Measurements from ENCODE around the gene SYTL4.

The SYTL4 gene

DNA sequence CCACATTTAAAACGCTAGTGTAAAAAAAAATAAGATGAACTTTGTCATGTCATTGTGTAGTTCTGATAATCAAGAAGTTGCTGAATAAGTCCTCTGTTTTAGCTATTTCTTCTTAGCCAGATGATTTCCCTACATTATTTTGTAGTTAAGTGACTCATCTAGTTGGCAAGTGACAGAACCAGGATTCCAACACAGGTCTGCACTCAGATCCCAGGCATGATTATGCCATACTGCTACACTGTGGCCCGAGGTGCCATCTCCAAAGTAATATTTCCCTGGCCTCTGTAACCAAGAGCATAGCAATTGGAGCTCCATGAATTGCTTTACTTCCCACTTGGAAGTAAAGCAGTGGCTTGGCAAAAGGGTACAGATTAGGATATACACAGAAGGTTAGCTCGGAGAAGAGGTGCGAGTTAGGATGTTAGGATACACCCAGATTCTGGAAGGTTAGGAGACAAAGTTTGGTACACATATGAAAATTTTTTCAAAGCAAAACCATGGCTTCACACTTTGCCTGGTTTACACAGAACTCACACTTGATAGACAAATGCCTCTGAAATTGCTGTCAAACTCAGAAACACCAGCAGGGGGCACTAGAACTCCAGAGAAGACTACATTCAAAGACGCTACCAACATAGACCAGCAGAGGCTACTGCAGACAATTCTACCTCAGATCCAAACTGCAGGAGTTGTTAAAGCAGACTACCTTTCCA lies 46.5 kb downstream of the SYTL4 start:
- no peak overlapping the region for H3K4me3 ChIP-seq (ENCODE audit: low read depth, low read length)
- TF ChIP-seq OVOL3 (tag by site-specific recombination; IDR thresholded peaks at IDR 0.05): no peak
- no peak for TF ChIP-seq ZNF184 (tag by site-specific recombination; IDR thresholded peaks at IDR 0.05)
- no peak for TF ChIP-seq YY2 (tag by site-specific recombination; IDR thresholded peaks at IDR 0.05)
- no peak for TF ChIP-seq HOXD13 (CRISPR knock-in tag; IDR thresholded peaks at IDR 0.05; ENCODE audit: borderline replicate concordance)
- peak; percentile 51; the same call in 1 of the 2 replicates for TF ChIP-seq ZNF660 (tag by site-specific recombination; IDR thresholded peaks at IDR 0.05)
- peak; percentile 91 for TF ChIP-seq CTCF (tag by site-specific recombination; IDR thresholded peaks at IDR 0.05)
- peak; percentile 44; the same call in 1 of the 2 replicates for TF ChIP-seq PRDM10 (tag by site-specific recombination; IDR thresholded peaks at IDR 0.05)
- TF ChIP-seq ZNF654 (tag by site-specific recombination; IDR thresholded peaks at IDR 0.05; ENCODE audit: low read depth): peak; percentile 98
- no peak for TF ChIP-seq SALL2 (tag by site-specific recombination; IDR thresholded peaks at IDR 0.05; ENCODE audit: borderline replicate concordance)
- TF ChIP-seq, protein P1, sequence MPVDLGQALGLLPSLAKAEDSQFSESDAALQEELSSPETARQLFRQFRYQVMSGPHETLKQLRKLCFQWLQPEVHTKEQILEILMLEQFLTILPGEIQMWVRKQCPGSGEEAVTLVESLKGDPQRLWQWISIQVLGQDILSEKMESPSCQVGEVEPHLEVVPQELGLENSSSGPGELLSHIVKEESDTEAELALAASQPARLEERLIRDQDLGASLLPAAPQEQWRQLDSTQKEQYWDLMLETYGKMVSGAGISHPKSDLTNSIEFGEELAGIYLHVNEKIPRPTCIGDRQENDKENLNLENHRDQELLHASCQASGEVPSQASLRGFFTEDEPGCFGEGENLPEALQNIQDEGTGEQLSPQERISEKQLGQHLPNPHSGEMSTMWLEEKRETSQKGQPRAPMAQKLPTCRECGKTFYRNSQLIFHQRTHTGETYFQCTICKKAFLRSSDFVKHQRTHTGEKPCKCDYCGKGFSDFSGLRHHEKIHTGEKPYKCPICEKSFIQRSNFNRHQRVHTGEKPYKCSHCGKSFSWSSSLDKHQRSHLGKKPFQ (tag by site-specific recombination; IDR thresholded peaks at IDR 0.05): peak; percentile 87
- TF ChIP-seq ZFP41 (tag by site-specific recombination; IDR thresholded peaks at IDR 0.05; ENCODE audit: borderline replicate concordance): no peak
- TF ChIP-seq ZNF2 (tag by site-specific recombination; IDR thresholded peaks at IDR 0.05): peak; percentile 16; the same call in 1 of the 2 replicates
- TF ChIP-seq ZEB2 (tag by site-specific recombination; IDR thresholded peaks at IDR 0.05): no peak
- POLR2A ChIA-PET: no interaction called here
- no peaks in the 10 kb centered on the region for H3K9me3 ChIP-seq (ENCODE audit: control insufficient read depth, insufficient read depth, low read depth, low read length)
- H3K27ac ChIP-seq (ENCODE audit: extremely low read depth, low read depth, low read length): no peak overlapping the region
- CTCF ChIA-PET: interaction anchor here (0.5 to 21.6 kb wide), 47 partner anchors 8 to 735 kb away, joined by 3 to 540 read pairs (median 4); partner anchors contain the start of gene SYTL4
- peaks cover 0 to 25% of the 10 kb centered on the region in 2 experiments; a peak in 2 of 3 replicates for H3K36me3 ChIP-seq (ENCODE audit: control insufficient read depth in 2 of 2, insufficient read depth in 1 of 2, low read length in 2 of 2)
- no peaks in the 10 kb centered on the region for H3K4me1 ChIP-seq (ENCODE audit: control insufficient read depth, insufficient read depth, low read length)

- CTCF ChIA-PET: interaction anchor here (0.7 to 21.6 kb wide), 4 partner anchors 11 to 84 kb away, joined by 3 to 540 read pairs (median 12); no protein-coding TSS in a partner anchor
- TF ChIP-seq OSR2 (tag by site-specific recombination; IDR thresholded peaks at IDR 0.05) (no peak), ZBTB20 (tag by site-specific recombination; IDR thresholded peaks at IDR 0.05) (no peak), ZNF658 (tag by site-specific recombination; IDR thresholded peaks at IDR 0.05) (no peak), ZNF792 (tag by site-specific recombination; IDR thresholded peaks at IDR 0.05) (no peak), ZNF529 (tag by site-specific recombination; IDR thresholded peaks at IDR 0.05; ENCODE audit: insufficient replicate concordance) (no peak), ZNF701 (tag by site-specific recombination; IDR thresholded peaks at IDR 0.05) (no peak)
- peaks cover 0 to 19% of the 10 kb centered on the region in 2 experiments; a peak in 1 of 3 replicates for H3K36me3 ChIP-seq (ENCODE audit: control insufficient read depth in 2 of 2, insufficient read depth in 1 of 2, low read length in 2 of 2)
- H3K9me3 ChIP-seq (ENCODE audit: control insufficient read depth, insufficient read depth, low read depth, low read length): no peaks in the 10 kb centered on the region
- no peak overlapping the region for H3K27ac ChIP-seq (ENCODE audit: extremely low read depth, low read depth, low read length)
- H3K4me1 ChIP-seq (ENCODE audit: control insufficient read depth, insufficient read depth, low read length): no peaks in the 10 kb centered on the region
- no peak overlapping the region for H3K4me3 ChIP-seq (ENCODE audit: low read depth, low read length)
- POLR2A ChIA-PET: no interaction called here
These were observed 49.0 kb downstream of the SYTL4 start for GRCh38 chrX:100682939-100683338.

Data from HEK293 (cell line).